Articular chondrocyte of knee joint (primary cell): ENCODE data around the gene TFIP11. TPM values are rescaled to one million over a fixed set of nuclear protein-coding genes. Genes with fewer than 3 reads are reported as not detected.

ENCODE experiments used
- small RNA-seq: library from RNA; depleted of rRNA; stranded (forward); fragments of <200 nt; gene quantifications from one replicate; pipeline ENCODE3, GENCODE V24; 2012
- total RNA-seq: library from RNA; depleted of rRNA; stranded (reverse); fragments of >200 nt; gene quantifications from 2 replicates; pipeline ENCODE4 v1.2.3, GENCODE V29; 2012

The TFIP11 gene
- total RNA-seq = 30.5 and 32.8 TPM in 2 replicates

DNA sequence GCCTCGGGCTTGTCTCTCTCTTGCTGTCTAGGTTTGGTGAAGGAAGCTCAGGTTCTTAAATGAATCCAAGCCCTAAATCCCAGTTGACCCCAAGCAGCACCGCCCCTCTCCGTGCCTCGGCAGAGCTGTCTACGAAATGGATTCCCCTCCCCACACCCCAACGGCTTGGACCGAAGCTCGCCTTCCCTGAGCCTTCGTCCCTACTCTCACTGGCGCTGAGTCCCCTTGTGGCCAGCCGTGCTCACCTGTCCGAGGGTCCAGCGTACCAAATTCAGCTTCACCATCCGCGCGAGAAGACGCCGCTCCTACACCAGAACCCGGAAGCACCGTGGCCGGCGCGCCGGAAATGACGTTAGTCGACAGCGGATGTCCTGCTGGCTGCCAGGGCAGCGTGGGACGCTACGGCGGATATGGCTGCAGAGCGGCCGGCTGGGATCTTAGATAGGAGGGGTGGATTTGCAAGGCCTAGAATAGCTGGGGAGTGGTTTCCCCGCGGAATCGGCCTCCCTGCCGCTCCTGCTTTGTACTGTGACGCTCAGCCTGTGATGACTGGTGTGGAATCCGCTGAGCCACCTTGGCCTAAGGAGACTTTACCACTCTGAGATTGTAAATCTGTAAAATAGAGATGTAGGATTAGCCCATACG, at the start of gene TFIP11:
Gene TFIP11, minus strand, starts transcription at position 325 of the 645 bp plus-strand sequence. CDS start 2,201 bp downstream, outside the sequence.

GRCh38 chr22:26483439-26484359, 28.6 kb downstream of the TFIP11 start, which contains the start of the genes HPS4 and SRRD:
Gene HPS4, minus strand, starts transcription at chr22:26483783. Its CDS starts 2,021 bp downstream, at chr22:26481762.
Gene SRRD, plus strand, starts transcription at chr22:26483877. Its CDS starts 14 bp downstream, at chr22:26483891.

Small RNAs within 50 kb of the gene (small RNA-seq; reads per million reads assigned to genes)
- gene MIR548J = 2.8 reads per million, percentile 81 among the genes with 10 or more reads in this experiment

Other genes with a start within 250 kb of the TFIP11 start
- 2.6 and 4.8 TPM in 2 replicates for gene ASPHD2, start 83.2 kb downstream of the TFIP11 start, total RNA-seq
- 41.4 and 49.1 TPM in 2 replicates for gene HPS4, start 28.7 kb downstream of the TFIP11 start, total RNA-seq
- gene SRRD, start 28.6 kb downstream of the TFIP11 start, total RNA-seq = 17.4 and 20.1 TPM in 2 replicates
- 28.5 and 29.0 TPM in 2 replicates for gene TPST2, start 77.7 kb upstream of the TFIP11 start, total RNA-seq
- not detected in 2 replicates for gene CRYBB1, start 105.6 kb upstream of the TFIP11 start, total RNA-seq
- gene CRYBA4, start 109.5 kb upstream of the TFIP11 start, total RNA-seq = not detected in 2 replicates
- gene MIAT, start 145.1 kb upstream of the TFIP11 start, total RNA-seq = 0.76 and 0.78 TPM in 2 replicates